ENCODE data around the gene CCDC9B. TPM values are rescaled to one million over a fixed set of nuclear protein-coding genes. Genes with fewer than 3 reads are reported as not detected.
A peak's percentile ranks its signal among the peaks of the same experiment; 100 is the strongest.

The CCDC9B gene
- total RNA-seq, 1 experiment from 2014 or later, result 102 TPM

GRCh38 chr15:40328176-40328575, 12.6 kb downstream of the CCDC9B start:
- Mint-ChIP-seq H3K36me3 (ENCODE audit: insufficient read depth, unreplicated experiment) (peaks cover 27% of the 10 kb centered on the region), H3K4me1 (ENCODE audit: low read depth, unreplicated experiment) (no peaks in the 10 kb centered on the region), H3K27me3 (ENCODE audit: unreplicated experiment) (no peaks in the 10 kb centered on the region), H3K27ac (ENCODE audit: unreplicated experiment) (no peak overlapping the region), H3K4me3 (ENCODE audit: low read depth, unreplicated experiment) (no peak overlapping the region), H3K9me3 (ENCODE audit: low read depth, unreplicated experiment) (no peaks in the 10 kb centered on the region)
- no TSS peak for BruUV-seq (replicated peaks)
- TF ChIP-seq, protein P1, sequence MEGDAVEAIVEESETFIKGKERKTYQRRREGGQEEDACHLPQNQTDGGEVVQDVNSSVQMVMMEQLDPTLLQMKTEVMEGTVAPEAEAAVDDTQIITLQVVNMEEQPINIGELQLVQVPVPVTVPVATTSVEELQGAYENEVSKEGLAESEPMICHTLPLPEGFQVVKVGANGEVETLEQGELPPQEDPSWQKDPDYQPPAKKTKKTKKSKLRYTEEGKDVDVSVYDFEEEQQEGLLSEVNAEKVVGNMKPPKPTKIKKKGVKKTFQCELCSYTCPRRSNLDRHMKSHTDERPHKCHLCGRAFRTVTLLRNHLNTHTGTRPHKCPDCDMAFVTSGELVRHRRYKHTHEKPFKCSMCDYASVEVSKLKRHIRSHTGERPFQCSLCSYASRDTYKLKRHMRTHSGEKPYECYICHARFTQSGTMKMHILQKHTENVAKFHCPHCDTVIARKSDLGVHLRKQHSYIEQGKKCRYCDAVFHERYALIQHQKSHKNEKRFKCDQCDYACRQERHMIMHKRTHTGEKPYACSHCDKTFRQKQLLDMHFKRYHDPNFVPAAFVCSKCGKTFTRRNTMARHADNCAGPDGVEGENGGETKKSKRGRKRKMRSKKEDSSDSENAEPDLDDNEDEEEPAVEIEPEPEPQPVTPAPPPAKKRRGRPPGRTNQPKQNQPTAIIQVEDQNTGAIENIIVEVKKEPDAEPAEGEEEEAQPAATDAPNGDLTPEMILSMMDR (IDR thresholded peaks at IDR 0.05; ENCODE audit: unreplicated experiment), result no peak
- CTCF ChIA-PET, result interaction anchor here (1.6 to 1.7 kb wide), 2 partner anchors 10 kb away, joined by 6 to 7 read pairs; no protein-coding TSS in a partner anchor
- no peak for DNase-seq
- intact Hi-C loops (cut with micrococcal nuclease; ENCODE audit: unreplicated experiment), result no loop called here

DNA sequence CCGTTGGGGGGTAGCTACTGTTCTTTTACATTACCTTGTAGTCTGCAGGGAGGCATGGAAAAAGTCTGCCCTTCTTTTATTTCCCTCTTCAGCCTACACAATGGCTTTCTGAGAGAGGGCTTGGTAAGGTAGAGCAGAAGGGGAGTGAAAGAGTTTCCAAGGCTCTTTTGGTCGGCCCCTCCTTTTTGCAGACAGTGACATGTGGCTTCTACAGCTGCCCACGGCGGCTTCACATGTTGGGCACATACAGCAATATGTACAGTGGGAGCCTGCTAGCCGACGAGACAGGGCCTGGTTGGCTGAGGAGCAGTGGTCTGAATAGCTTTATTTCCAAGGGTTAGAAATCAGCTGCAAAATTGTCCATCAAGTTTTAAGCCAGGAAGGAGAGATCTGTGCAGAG, 13.3 kb downstream of the CCDC9B start:
- H3K27ac Mint-ChIP-seq (ENCODE audit: unreplicated experiment), result no peak overlapping the region
- no peak for DNase-seq
- peaks cover 20% of the 10 kb centered on the region for H3K36me3 Mint-ChIP-seq (ENCODE audit: insufficient read depth, unreplicated experiment)
- TF ChIP-seq, protein P1 (IDR thresholded peaks at IDR 0.05; ENCODE audit: unreplicated experiment), result no peak
- no peaks in the 10 kb centered on the region for H3K4me1 Mint-ChIP-seq (ENCODE audit: low read depth, unreplicated experiment)
- H3K9me3 Mint-ChIP-seq (ENCODE audit: low read depth, unreplicated experiment), result no peaks in the 10 kb centered on the region
- no peaks in the 10 kb centered on the region for H3K27me3 Mint-ChIP-seq (ENCODE audit: unreplicated experiment)
- intact Hi-C loops (cut with micrococcal nuclease; ENCODE audit: unreplicated experiment), result no loop called here
- no TSS peak for BruUV-seq (replicated peaks)
- CTCF ChIA-PET, result interaction anchor here (1.7 kb wide), 1 partner anchor 11 kb away, joined by 7 read pairs; no protein-coding TSS in a partner anchor
- no peak overlapping the region for H3K4me3 Mint-ChIP-seq (ENCODE audit: low read depth, unreplicated experiment)

- BruUV-seq (replicated peaks), result TSS peak; percentile 70
- Mint-ChIP-seq H3K27me3 (ENCODE audit: unreplicated experiment) (no peaks in the 10 kb centered on the region), H3K27ac (ENCODE audit: unreplicated experiment) (no peak overlapping the region), H3K4me1 (ENCODE audit: low read depth, unreplicated experiment) (no peaks in the 10 kb centered on the region), H3K4me3 (ENCODE audit: low read depth, unreplicated experiment) (peak overlapping the region; percentile 50), H3K36me3 (ENCODE audit: insufficient read depth, unreplicated experiment) (peaks cover 19% of the 10 kb centered on the region), H3K9me3 (ENCODE audit: low read depth, unreplicated experiment) (no peaks in the 10 kb centered on the region)
- intact Hi-C loops (cut with micrococcal nuclease; ENCODE audit: unreplicated experiment), result no loop called here
- DNase-seq, result no peak
- TF ChIP-seq, protein P1 (IDR thresholded peaks at IDR 0.05; ENCODE audit: unreplicated experiment), result no peak
- CTCF ChIA-PET, result interaction anchor here (1.2 kb wide), 1 partner anchor 13 kb away, joined by 7 read pairs; no protein-coding TSS in a partner anchor
Observed at GRCh38 chr15:40325700-40326099, 15.0 kb downstream of the CCDC9B start.

- intact Hi-C loops (cut with micrococcal nuclease; ENCODE audit: unreplicated experiment), result no loop called here
- BruUV-seq (replicated peaks), result no TSS peak
- TF ChIP-seq, protein P1 (IDR thresholded peaks at IDR 0.05; ENCODE audit: unreplicated experiment), result no peak
- Mint-ChIP-seq H3K27me3 (ENCODE audit: unreplicated experiment) (no peaks in the 10 kb centered on the region), H3K36me3 (ENCODE audit: insufficient read depth, unreplicated experiment) (peaks cover 18% of the 10 kb centered on the region), H3K4me1 (ENCODE audit: low read depth, unreplicated experiment) (no peaks in the 10 kb centered on the region), H3K4me3 (ENCODE audit: low read depth, unreplicated experiment) (peak overlapping the region; percentile 50), H3K9me3 (ENCODE audit: low read depth, unreplicated experiment) (no peaks in the 10 kb centered on the region), H3K27ac (ENCODE audit: unreplicated experiment) (no peak overlapping the region)
- CTCF ChIA-PET, result interaction anchor here (1.2 kb wide), 1 partner anchor 13 kb away, joined by 7 read pairs; no protein-coding TSS in a partner anchor
- no peak for DNase-seq
Observed at GRCh38 chr15:40325188-40325587, 15.6 kb downstream of the CCDC9B start.

All from Calu3 (cell line).